AG04449 (cell line): ENCODE results near the gene KANK4.
"Not testable (repeated sequence)": the region's sequence is repeated elsewhere in the genome, so short reads cannot be mapped to it uniquely, and the experiment has no call there.

ENCODE experiments used
- CTCF ChIA-PET: fragments of 350-600 bp; formaldehyde crosslinking; extraction: SDS; loops from one replicate; lab custom pipeline; 2021; ENCODE audit warnings: antibody characterized with exemption; lab: Yijun Ruan, JAX
- POLR2A ChIA-PET: fragments of 400-600, 350-600 bp; formaldehyde crosslinking; extraction: SDS; loops from one replicate; lab custom pipeline; 2020; ENCODE audit warnings: antibody characterized with exemption, inconsistent platforms; lab: Yijun Ruan, JAX
- DNase-seq: peaks from one replicate; pipeline ENCODE4 v3.0.0-alpha.2; 2010; ENCODE audit warnings: low read depth, low spot score
- H3K4me3 ChIP-seq: 2 replicates; pipeline ENCODE4 v1.5.1; 2011; ENCODE audit warnings: low read depth, mild to moderate bottlenecking, control low read depth, low read length
- TF ChIP-seq, protein P1 (sequence below): IDR thresholded peaks from one replicate; pipeline ENCODE4 v1.5.1; 2011; ENCODE audit warnings: mild to moderate bottlenecking, moderate library complexity, low read length, control low read depth, inconsistent platforms; ENCODE audit not compliant: insufficient read depth; ENCODE audit errors: missing control alignments

KANK4 gene

DNA sequence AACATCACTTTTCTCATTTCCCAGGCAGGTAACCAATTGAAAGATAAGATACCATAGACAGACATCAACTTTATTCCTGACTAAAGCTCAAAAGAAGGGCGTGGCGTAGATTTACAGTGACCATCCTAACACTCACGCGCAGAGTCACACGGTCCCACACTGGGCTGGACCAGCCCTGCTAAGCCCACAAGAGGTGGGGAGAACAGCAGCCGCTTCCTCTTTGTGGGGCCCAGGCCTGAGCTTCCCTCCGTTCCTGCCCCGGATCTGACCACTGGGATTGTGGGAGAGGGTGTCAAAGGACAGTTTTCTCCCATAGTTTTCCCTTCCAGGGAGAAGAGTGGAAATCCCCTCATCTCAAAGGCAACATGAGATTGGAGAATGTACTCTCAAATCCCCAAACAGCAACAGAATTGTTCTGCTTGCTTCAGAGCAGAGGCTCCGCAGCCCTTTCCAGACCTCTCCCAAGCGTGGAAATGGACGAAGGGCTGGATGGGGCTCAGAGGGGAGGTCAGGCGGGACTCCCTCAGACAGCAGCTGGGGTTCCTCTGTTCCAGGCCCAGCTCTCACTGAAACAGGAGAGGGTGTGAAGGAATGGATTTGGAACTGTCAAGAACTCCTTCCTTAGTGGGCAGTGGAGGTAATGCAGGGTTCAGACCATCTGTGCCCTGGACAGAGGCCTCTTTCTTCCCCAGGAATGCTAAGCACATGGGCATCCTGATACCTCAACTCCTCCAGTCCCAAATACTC, 90.9 kb downstream of the KANK4 start:
- ChIA-PET CTCF (no interaction called here), POLR2A (no interaction called here)
- H3K4me3 ChIP-seq: no peak overlapping the region
- DNase-seq: no peak
- TF ChIP-seq, protein P1, sequence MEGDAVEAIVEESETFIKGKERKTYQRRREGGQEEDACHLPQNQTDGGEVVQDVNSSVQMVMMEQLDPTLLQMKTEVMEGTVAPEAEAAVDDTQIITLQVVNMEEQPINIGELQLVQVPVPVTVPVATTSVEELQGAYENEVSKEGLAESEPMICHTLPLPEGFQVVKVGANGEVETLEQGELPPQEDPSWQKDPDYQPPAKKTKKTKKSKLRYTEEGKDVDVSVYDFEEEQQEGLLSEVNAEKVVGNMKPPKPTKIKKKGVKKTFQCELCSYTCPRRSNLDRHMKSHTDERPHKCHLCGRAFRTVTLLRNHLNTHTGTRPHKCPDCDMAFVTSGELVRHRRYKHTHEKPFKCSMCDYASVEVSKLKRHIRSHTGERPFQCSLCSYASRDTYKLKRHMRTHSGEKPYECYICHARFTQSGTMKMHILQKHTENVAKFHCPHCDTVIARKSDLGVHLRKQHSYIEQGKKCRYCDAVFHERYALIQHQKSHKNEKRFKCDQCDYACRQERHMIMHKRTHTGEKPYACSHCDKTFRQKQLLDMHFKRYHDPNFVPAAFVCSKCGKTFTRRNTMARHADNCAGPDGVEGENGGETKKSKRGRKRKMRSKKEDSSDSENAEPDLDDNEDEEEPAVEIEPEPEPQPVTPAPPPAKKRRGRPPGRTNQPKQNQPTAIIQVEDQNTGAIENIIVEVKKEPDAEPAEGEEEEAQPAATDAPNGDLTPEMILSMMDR: no peak

DNA sequence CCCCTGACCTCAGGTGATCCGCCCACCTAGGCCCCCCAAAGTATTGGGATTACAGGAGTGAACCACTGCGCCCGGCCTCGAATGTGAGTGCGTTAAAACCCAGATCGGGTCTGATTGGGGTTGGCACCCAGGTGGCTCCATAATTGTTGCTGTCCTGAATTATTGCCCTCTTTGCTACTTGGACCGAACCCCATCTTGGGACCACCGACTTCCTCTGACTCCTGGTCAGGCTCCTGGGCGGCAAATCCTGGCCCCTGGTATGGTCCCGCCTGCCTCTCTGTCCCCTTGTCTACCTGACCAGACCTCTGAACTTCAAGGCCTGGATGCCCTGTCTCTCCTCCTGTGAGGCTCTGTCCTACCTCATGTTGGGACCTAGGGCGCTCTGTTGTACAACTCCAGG, 91.7 kb downstream of the KANK4 start:
- TF ChIP-seq, protein P1: no peak
- CTCF ChIA-PET: no interaction called here
- no peak overlapping the region for H3K4me3 ChIP-seq
- no peak for DNase-seq
- POLR2A ChIA-PET: no interaction called here

DNA sequence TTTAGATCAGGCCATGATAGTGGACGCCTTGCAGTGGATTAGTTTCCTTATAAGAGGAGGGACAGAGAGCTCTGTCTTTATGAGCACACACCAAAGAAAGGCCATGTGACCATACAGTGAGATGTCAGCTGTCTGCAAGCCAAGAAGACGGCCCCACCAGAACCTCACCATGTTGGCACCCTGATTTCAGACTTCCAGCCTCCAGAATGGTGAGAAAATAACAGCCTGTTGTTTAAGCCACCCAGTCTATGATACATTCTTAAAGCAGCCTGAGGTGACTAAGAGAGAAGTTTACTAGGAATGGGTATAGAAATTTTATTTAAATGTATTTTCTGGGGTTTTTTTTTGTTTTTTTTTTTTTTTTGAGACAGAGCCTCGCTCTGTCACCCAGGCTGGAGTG, 95.1 kb downstream of the KANK4 start:
- no peak for DNase-seq
- TF ChIP-seq, protein P1: no peak
- ChIA-PET POLR2A (no interaction called here), CTCF (no interaction called here)
- H3K4me3 ChIP-seq: no peak overlapping the region

DNA sequence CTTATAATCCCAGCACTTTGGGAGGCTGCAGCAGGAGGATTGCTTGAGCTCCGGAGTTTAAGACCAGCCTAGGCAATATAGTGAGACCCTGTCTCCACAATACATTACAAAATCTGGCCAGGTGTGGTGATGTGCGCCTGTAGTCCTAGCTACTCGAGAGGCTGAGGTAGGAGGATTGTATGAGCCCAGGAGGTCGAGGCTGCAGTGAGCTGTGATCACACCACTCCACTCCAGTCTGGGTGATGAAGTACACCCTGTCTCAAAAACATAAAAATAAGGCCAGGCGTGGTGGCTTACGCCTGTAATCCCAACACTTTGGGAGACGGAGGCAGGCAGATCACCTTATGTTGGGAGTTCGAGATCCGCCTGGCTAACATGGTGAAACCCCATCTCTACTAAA, 96.9 kb downstream of the KANK4 start:
- TF ChIP-seq, protein P1: no peak
- H3K4me3 ChIP-seq: no peak overlapping the region
- no peak for DNase-seq
- POLR2A ChIA-PET: no interaction called here
- CTCF ChIA-PET: no interaction called here

DNA sequence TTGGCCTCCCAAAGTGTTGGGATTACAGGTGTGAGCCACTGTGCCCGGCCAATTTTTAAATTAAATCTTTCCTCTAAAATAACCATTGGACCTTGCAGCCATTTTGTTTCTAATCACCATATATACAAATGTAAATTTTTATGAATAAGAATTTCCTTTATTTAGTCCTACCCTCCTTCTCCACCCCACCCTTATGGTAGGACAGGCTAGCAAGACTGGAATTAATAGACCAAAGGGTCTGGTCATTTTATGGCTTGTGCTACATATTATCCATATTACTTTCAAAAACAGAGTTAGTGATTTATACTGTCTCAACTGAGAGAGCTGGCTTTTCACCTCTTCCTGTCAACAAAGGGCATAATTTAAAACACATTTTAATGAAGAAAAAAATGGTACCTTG, 98.1 kb downstream of the KANK4 start:
- no peak overlapping the region for H3K4me3 ChIP-seq
- TF ChIP-seq, protein P1: no peak
- POLR2A ChIA-PET: no interaction called here
- DNase-seq: no peak
- CTCF ChIA-PET: no interaction called here

DNA sequence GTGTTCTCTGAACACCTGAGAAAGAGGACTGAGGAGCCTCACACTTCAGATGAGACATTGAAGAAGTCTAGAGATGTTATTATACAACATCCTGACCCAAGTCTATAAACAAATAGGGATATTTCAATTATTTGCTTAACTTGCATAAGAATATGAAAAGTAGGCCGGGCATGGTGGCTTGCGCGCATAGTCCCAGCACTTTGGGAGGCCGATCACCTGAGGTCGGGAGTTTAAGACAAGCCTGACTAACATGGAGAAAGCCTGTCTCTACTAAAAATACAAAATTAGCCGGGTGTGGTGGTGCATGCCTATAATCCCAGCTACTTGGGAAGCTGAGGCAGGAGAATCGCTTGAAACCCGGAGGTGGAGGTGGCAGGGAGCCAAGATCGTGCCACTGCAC, 98.8 kb downstream of the KANK4 start:
- POLR2A ChIA-PET, H3K4me3 ChIP-seq, CTCF ChIA-PET, DNase-seq: not testable (repeated sequence)

DNA sequence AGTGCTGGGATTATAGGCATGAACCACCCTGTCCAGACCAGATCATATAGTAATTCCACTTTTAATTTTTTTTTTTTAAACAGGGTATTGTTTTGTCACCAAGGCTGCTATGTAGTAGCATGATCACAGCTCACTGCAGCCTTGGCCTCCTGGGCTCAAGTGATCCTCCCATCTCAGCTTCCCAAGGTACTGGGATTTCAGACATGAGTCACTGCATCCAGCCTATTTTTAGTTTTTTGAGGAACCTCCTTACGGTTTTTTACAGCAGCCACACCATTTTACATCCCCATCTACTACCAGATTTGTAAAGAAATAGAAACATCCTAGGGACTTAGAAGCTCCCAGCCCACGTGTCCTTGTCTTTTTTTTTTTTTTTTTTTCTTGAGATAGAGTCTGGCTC, 100.6 kb downstream of the KANK4 start:
- DNase-seq: no peak
- ChIA-PET POLR2A (no interaction called here), CTCF (no interaction called here)
- TF ChIP-seq, protein P1: no peak
- no peak overlapping the region for H3K4me3 ChIP-seq
